Measurements from ENCODE around the gene CRKL. TPM values are rescaled to one million over a fixed set of nuclear protein-coding genes. Genes with fewer than 3 reads are reported as not detected.

CRKL gene
- total RNA-seq, 1 experiment from 2014 or later: 87.7 TPM

- ChIA-PET CTCF (interaction anchor here (0.6 to 4.4 kb wide), 7 partner anchors 18 to 143 kb away, joined by 3 to 21 read pairs (median 5); partner anchors contain the start of gene CRKL), RAD21 (ENCODE audit: low non-redundant PET in 1 of 2, low total read pairs in 2 of 2, uncharacterized antibody in 2 of 2, unreplicated experiment in 2 of 2) (interaction anchor here in 1 of 2 experiments (1.3 kb wide), 1 partner anchor 69 kb away, joined by 5 read pairs; no protein-coding TSS in a partner anchor), POLR2A (no interaction called here)
- BruUV-seq (replicated peaks): no TSS peak
- H3K27ac ChIP-seq (ENCODE audit: low read depth, low read length): peak overlapping the region; percentile 96
- ATAC-seq (no peak), DNase-seq (ENCODE audit: low read depth, low spot score) (peak; percentile 22)
- H3K9me2 ChIP-seq (ENCODE audit: insufficient read depth): no peaks in the 10 kb centered on the region
- H4K20me1 ChIP-seq (ENCODE audit: insufficient read depth): peaks cover 9% of the 10 kb centered on the region; the same call in 1 of the 2 replicates
- H3K9me3 ChIP-seq (ENCODE audit: control insufficient read depth in 1 of 2, insufficient read depth in 1 of 2, low read depth in 1 of 2, low read length in 2 of 2): no peaks in the 10 kb centered on the region
- no peaks in the 10 kb centered on the region for H3K27me3 ChIP-seq (ENCODE audit: insufficient read depth, low read length)
- intact Hi-C loops (cut with micrococcal nuclease): loop anchor here (5.0 kb wide), 1 partner anchor 38 kb away; the partner anchor contains the start of gene CRKL
- H3K4me1 ChIP-seq (ENCODE audit: control insufficient read depth in 1 of 2, insufficient read depth in 2 of 2, low read length in 2 of 2): peaks cover 15 to 37% of the 10 kb centered on the region in 2 experiments
- H3K36me3 ChIP-seq (ENCODE audit: control insufficient read depth in 1 of 2, insufficient read depth in 2 of 2, low read length in 2 of 2): peaks cover 18 to 26% of the 10 kb centered on the region in 2 experiments; a peak in 3 of 4 replicates
- peaks cover 44% of the 10 kb centered on the region for H3K79me2 ChIP-seq (ENCODE audit: insufficient read depth, low read length)
- H3K9ac ChIP-seq (ENCODE audit: low read length): peak overlapping the region; percentile 96; the same call in 1 of the 2 replicates
- H3K4me2 ChIP-seq (ENCODE audit: low read length): peak overlapping the region; percentile 96
- no peak overlapping the region for H2AFZ ChIP-seq (ENCODE audit: low read depth, low read length, poor library complexity, severe bottlenecking)
- TF ChIP-seq ZNF274 (IDR thresholded peaks at IDR 0.05; ENCODE audit: low read depth, low read length) (no peak), ELF1 (IDR thresholded peaks at IDR 0.05; ENCODE audit: borderline replicate concordance, low read depth) (no peak), YY1 (IDR thresholded peaks at IDR 0.05; ENCODE audit: extremely low read depth, insufficient replicate concordance, low read depth, low read length) (no peak), SIN3A (IDR thresholded peaks at IDR 0.05; ENCODE audit: low read depth) (no peak), ZBTB33 (IDR thresholded peaks at IDR 0.05; ENCODE audit: extremely low read depth, insufficient replicate concordance, low read length) (no peak), EZH2 (IDR thresholded peaks at IDR 0.05) (no peak), CTCF (IDR thresholded peaks at IDR 0.05 in 2 of 3, conservative IDR thresholded peaks at IDR 0.05 in 1 of 3; ENCODE audit: borderline replicate concordance in 1 of 3, insufficient read depth in 1 of 3, low read depth in 2 of 3, low read length in 2 of 3) (no peak), JUND (IDR thresholded peaks at IDR 0.05) (no peak), REST (IDR thresholded peaks at IDR 0.05; ENCODE audit: low read depth) (no peak), RAD21 (IDR thresholded peaks at IDR 0.05; ENCODE audit: low read depth) (no peak), EZH2phosphoT487 (IDR thresholded peaks at IDR 0.05; ENCODE audit: borderline replicate concordance) (no peak), CEBPB (IDR thresholded peaks at IDR 0.05; ENCODE audit: low read depth) (no peak), FOSL1 (IDR thresholded peaks at IDR 0.05; ENCODE audit: low read depth) (no peak), POLR2A (IDR thresholded peaks at IDR 0.05; ENCODE audit: borderline replicate concordance, extremely low read depth, insufficient read depth, insufficient read length) (no peak), ZFX (IDR thresholded peaks at IDR 0.05) (no peak), EGR1 (IDR thresholded peaks at IDR 0.05; ENCODE audit: low read depth) (no peak), SP1 (IDR thresholded peaks at IDR 0.05; ENCODE audit: low read depth) (no peak), CBX3 (IDR thresholded peaks at IDR 0.05; ENCODE audit: low read depth) (no peak)
- TF ChIP-seq, protein P1, sequence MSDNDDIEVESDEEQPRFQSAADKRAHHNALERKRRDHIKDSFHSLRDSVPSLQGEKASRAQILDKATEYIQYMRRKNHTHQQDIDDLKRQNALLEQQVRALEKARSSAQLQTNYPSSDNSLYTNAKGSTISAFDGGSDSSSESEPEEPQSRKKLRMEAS (IDR thresholded peaks at IDR 0.05): no peak
- peak overlapping the region in 1 of 2 experiments; percentile 98; a peak in 3 of 4 replicates for H3K4me3 ChIP-seq (replicated peaks in 1 of 2; ENCODE audit: low read depth in 1 of 2, low read length in 2 of 2)
Measured at GRCh38 chr22:20955548-20955947, 38.3 kb downstream of the CRKL start.

Data from HCT116 (cell line).